ENCODE data around the gene THOC7. TPM values are rescaled to one million over a fixed set of nuclear protein-coding genes. Genes with fewer than 3 reads are reported as not detected.

The THOC7 gene
- polyA plus RNA-seq, 1 donor from 2014 or later: 67.4 TPM

DNA sequence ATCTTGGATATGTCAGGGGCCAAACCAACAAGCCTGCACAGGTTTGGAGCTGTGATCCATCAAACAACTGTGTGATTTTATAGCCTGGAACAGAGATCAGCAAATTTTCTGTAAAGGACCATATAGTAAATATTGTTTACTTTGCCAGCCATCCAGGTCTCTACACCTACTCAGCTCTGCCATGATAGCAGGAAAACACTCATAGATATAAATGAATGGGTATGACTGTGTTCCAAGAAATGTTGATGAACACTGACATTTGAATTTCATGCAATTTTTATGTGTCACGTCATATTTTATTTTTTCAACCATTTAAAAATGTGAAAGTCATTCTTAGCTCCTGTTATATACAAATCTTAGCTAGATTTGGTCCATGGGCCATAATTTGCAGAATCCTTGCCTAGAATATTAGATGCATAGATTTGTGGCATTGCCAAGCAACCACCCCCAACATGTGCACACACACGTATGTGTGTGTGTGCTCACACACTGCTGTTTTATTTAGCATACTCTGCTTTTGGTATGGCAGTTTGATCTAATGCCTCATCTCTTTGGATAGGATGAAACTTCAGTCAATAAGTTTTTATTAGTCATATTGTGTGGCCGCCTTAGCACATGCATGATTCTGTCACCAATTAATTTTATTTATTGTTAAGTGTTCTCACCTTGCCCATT, 6.5 kb upstream of the THOC7 start:
- Mint-ChIP-seq H3K4me3 (peak overlapping the region in 2 of 4 donors; percentile 58 to 63), H3K36me3 (peaks cover 2% of the 10 kb centered on the region), H3K4me1 (peaks cover 44 to 62% (median 58%) of the 10 kb centered on the region in 3 donors), H3K9me3 (no peaks in the 10 kb centered on the region), H3K27me3 (no peaks in the 10 kb centered on the region), H3K27ac (no peak overlapping the region)

- Mint-ChIP-seq H3K27ac (no peak overlapping the region), H3K4me1 (peaks cover 46 to 54% (median 53%) of the 10 kb centered on the region in 3 donors), H3K36me3 (peaks cover 2% of the 10 kb centered on the region), H3K27me3 (no peaks in the 10 kb centered on the region), H3K4me3 (peak overlapping the region in 2 of 4 donors; percentile 43 to 64), H3K9me3 (no peaks in the 10 kb centered on the region)
Measured at GRCh38 chr3:63867225-63867624, 3.6 kb upstream of the THOC7 start.

DNA sequence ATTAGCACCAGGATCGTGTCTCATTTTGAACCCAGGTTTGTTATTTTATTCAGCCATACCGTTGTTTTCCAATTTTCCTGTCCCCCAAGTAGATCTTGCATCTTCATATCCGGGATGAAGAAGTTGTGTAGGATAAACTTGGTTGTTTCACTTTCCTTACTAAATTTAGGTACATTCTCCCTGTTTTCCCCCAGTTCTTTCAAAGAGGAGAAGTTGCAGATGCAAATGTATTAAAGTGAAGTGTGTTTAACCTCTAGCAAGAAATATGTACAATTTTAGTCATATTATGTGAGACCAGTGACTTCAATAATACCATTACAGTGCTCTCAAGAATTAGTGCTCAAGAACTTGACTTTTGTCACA, 1.3 kb upstream of the THOC7 start:
- Mint-ChIP-seq H3K4me1 (peaks cover 37 to 50% (median 45%) of the 10 kb centered on the region in 3 donors), H3K9me3 (no peaks in the 10 kb centered on the region), H3K36me3 (no peaks in the 10 kb centered on the region), H3K27me3 (no peaks in the 10 kb centered on the region), H3K4me3 (peak overlapping the region; percentile 96 to 98 (median 97)), H3K27ac (peak overlapping the region; percentile 84 to 98 (median 94))

DNA sequence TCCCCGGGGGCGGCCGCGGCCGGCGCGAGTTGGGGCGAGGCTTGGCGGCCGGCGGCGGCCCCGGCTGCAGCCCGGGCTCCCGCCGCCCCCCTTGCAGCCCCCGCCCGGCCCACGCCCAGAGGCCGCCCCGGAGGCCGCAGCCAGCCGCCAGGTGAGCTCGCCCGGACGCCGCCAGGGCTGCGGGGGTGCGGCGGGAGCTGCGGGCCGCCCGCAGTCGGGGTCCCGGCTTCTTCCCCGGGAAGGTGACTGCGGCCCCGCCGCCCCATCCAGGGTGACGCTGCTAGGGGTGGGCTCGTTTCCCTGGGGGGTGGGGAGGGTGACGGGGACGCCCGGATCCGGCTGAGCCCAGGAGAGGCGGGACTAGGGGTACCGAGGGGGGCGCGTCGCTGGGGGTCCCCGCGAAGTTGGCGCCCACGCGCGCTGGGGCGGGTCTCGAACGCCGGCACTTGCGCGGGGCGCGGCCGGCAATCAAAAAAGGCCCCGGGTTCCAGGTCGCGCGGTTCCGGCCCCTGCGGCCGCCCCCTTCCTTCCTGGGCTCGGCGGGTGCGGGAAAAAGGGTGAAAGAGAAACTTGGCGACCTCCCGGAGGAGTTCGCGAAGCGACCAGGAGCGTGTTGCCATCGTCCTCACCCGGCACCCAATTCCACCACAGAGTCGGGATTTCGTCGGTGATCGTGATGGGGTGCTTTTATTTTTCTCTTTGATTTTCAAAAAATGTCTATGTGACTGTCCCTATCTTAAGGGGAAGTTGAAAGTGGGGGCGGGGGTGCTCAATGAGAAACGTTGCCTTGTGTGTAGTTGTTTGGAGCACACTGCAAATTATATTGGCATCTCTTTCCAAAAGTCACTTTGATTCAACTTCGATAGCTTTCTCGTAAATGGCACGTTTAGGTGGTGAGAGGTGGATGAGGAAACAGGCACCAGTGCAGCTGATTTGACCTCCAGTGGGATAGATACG, 681 bp upstream of the THOC7 start:
- H3K27ac Mint-ChIP-seq: peak overlapping the region; percentile 84 to 98 (median 94)
- peak overlapping the region; percentile 96 to 98 (median 97) for H3K4me3 Mint-ChIP-seq
- no peaks in the 10 kb centered on the region for H3K27me3 Mint-ChIP-seq
- peaks cover 36 to 50% (median 45%) of the 10 kb centered on the region in 3 donors for H3K4me1 Mint-ChIP-seq
- no peaks in the 10 kb centered on the region for H3K36me3 Mint-ChIP-seq
- no peaks in the 10 kb centered on the region for H3K9me3 Mint-ChIP-seq

GRCh38 chr3:63862804-63863149, 828 bp downstream of the THOC7 start:
- Mint-ChIP-seq H3K27me3 (no peaks in the 10 kb centered on the region), H3K27ac (peak overlapping the region; percentile 39 to 94 (median 91)), H3K36me3 (no peaks in the 10 kb centered on the region), H3K4me1 (peaks cover 26 to 44% (median 33%) of the 10 kb centered on the region in 3 donors), H3K9me3 (no peaks in the 10 kb centered on the region), H3K4me3 (peak overlapping the region; percentile 73 to 97 (median 92))

- Mint-ChIP-seq H3K36me3 (no peaks in the 10 kb centered on the region), H3K27ac (peak overlapping the region in 1 of 3 donors; percentile 11), H3K4me3 (peak overlapping the region in 1 of 4 donors; percentile 73), H3K9me3 (no peaks in the 10 kb centered on the region), H3K27me3 (no peaks in the 10 kb centered on the region), H3K4me1 (peaks cover 22 to 40% (median 30%) of the 10 kb centered on the region in 3 donors)
Measured at GRCh38 chr3:63861306-63861705, 2.3 kb downstream of the THOC7 start.

DNA sequence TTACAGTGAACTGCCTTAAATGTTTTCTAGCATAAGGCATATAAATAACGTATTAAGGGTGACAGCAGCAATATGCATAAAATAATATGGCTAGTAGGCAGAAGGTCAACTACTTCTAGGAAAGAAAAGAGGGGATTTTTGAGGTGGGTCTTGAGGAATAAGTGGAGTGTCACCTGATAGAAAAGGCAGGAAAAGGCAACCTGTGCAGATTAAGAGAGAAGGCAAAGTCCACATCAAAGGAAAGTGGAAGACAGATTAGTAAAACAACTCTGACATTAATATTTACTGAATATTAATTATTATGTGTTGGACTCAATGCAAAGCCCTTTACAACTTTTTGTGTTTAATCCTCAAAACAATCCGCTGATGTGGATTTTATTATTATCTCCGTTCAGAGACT, 2.8 kb downstream of the THOC7 start:
- Mint-ChIP-seq H3K4me3 (peak overlapping the region in 2 of 4 donors; percentile 35 to 73), H3K4me1 (peaks cover 20 to 41% (median 29%) of the 10 kb centered on the region in 3 donors), H3K9me3 (no peaks in the 10 kb centered on the region), H3K27me3 (no peaks in the 10 kb centered on the region), H3K36me3 (no peaks in the 10 kb centered on the region), H3K27ac (peak overlapping the region in 1 of 3 donors; percentile 11)

DNA sequence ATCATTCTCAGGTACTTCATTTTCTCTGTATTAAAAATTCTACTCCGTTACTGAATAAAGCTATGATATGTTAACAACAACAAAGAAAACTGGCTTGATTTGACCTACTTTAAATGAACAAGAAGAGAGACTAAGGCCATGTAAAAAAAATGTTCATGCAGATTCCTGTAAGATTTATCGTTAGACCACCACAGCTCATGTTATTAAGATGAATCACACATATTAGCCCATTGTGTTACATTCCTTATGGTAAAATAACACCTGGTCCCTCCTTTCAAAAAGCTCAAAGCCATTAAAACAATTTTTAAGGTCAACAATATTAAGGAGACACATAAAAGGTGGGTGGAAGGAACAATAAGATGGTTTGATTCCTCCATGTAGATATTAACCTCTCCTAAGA, 6.3 kb downstream of the THOC7 start:
- Mint-ChIP-seq H3K4me3 (no peak overlapping the region), H3K27ac (no peak overlapping the region), H3K36me3 (peaks cover 2% of the 10 kb centered on the region), H3K9me3 (no peaks in the 10 kb centered on the region), H3K4me1 (peaks cover 4 to 30% (median 18%) of the 10 kb centered on the region in 3 donors), H3K27me3 (no peaks in the 10 kb centered on the region)

DNA sequence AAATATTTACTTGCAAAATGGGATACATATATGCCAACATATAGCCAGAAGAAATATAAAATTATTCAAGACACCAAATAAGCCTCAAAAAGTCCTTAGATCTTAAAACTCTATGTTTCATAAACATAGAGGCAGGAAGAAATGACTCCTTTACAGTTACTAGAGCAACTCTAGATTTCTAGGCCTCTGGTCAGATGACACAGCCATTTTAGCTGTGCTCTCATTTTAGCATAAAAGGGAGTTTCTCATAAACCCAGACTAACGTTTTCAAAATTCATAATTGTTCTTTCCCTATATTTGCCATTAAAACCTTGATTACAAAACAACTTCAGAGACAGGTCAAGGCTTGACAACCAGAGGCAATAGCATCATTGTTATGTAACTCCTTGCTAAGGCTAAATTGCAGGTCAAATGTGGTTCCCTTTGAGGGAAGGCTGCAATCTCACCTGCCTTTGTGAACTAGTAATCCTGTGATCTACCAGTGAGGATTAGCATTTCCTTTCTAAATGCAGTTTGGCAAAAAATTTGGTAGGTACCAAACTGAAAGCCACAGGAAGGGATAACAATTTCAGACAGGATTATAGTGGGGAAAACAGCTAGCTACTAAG, 8.2 kb downstream of the THOC7 start:
- Mint-ChIP-seq H3K4me3 (no peak overlapping the region), H3K27me3 (no peaks in the 10 kb centered on the region), H3K4me1 (peaks cover 2 to 20% (median 15%) of the 10 kb centered on the region in 3 donors), H3K27ac (no peak overlapping the region), H3K36me3 (peaks cover 2% of the 10 kb centered on the region), H3K9me3 (no peaks in the 10 kb centered on the region)

DNA sequence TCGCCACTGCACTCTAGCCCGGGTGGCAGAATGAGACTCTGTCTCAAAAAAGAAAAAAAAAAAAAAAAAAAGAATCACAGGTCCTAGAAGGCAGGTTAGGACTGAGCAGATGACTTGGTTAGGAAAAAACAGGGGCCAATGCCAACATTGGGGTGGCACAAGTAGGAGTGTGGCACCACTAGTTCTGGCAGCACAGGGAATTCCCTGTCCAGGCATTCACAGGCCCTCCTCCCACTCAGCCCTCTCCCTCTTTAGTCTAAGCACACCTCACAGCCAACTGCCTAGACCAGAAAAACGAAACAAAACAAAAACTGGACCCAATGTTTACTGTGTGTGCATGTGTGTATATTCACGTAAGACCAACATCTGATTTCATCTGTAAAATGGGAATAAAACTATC, 10.5 kb downstream of the THOC7 start:
- Mint-ChIP-seq H3K36me3 (peaks cover 2% of the 10 kb centered on the region), H3K4me3 (no peak overlapping the region), H3K4me1 (peaks cover 2 to 11% (median 10%) of the 10 kb centered on the region in 3 donors), H3K27me3 (no peaks in the 10 kb centered on the region), H3K27ac (no peak overlapping the region), H3K9me3 (no peaks in the 10 kb centered on the region)

GRCh38 chr3:63851287-63851686, 12.3 kb downstream of the THOC7 start:
- no peaks in the 10 kb centered on the region for H3K27me3 Mint-ChIP-seq
- no peaks in the 10 kb centered on the region for H3K9me3 Mint-ChIP-seq
- H3K27ac Mint-ChIP-seq: no peak overlapping the region
- peaks cover 0 to 8% (median 5%) of the 10 kb centered on the region in 3 donors for H3K4me1 Mint-ChIP-seq
- no peak overlapping the region for H3K4me3 Mint-ChIP-seq
- peaks cover 2% of the 10 kb centered on the region for H3K36me3 Mint-ChIP-seq

GRCh38 chr3:63849175-63849574, 14.4 kb downstream of the THOC7 start:
- Mint-ChIP-seq H3K9me3 (no peaks in the 10 kb centered on the region), H3K27ac (no peak overlapping the region), H3K4me3 (no peak overlapping the region), H3K4me1 (peaks cover 0 to 5% (median 3%) of the 10 kb centered on the region in 3 donors), H3K36me3 (peaks cover 2% of the 10 kb centered on the region), H3K27me3 (no peaks in the 10 kb centered on the region)

DNA sequence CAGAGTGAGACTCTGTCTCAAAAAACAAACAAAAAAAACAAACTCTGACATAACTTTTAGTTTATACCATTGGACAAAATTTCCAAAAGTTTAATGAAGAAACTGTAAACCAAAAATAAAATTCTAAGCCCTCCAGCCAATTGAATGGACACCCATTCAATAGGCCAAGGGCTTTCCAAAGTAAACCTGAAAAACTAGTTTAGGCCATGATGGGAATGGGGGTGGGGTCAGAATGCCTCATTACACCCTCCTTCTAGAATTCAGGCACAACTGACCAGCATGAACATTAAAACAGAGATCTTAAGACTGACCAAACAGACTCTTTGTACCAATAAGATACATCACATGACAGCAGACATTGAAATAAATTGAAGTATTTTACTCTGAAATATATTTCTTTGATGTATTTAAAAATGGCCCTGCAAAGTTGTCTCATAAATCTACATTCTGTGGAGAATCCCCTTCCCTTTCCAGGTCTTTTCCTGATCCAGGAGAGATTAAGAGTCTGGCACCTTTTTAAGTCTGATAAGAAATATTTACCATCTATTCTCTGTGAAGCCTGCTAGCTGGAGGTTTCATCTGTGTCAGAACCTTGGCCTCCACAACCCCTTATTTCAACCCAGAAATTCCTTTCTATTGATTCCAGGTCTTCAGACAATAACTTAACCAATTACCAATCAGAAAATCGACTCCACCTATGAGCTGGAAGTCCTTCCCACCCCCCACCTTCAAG, 15.7 kb downstream of the THOC7 start:
- Mint-ChIP-seq H3K36me3 (peaks cover 5% of the 10 kb centered on the region), H3K9me3 (no peaks in the 10 kb centered on the region), H3K27ac (no peak overlapping the region), H3K4me1 (peaks cover 0 to 5% (median 3%) of the 10 kb centered on the region in 3 donors), H3K4me3 (no peak overlapping the region), H3K27me3 (no peaks in the 10 kb centered on the region)

GRCh38 chr3:63845215-63845614, 18.4 kb downstream of the THOC7 start:
- Mint-ChIP-seq H3K27ac (peak overlapping the region in 1 of 3 donors; percentile 47), H3K36me3 (peaks cover 12% of the 10 kb centered on the region), H3K27me3 (no peaks in the 10 kb centered on the region), H3K4me3 (no peak overlapping the region), H3K4me1 (no peaks in the 10 kb centered on the region), H3K9me3 (peaks cover 0 to 2% (median 0%) of the 10 kb centered on the region in 3 donors)

Data from IgD-negative memory B cell (primary cell).